Raji (cell line): Measurements from ENCODE around the gene TNF.

Experiments
- POLR2A ChIP-seq: IDR thresholded peaks from 2 replicates; pipeline ENCODE4 v1.6.1; 2011; ENCODE audit warnings: low read depth, low read length, control low read depth; ENCODE audit not compliant: insufficient read depth

Gene TNF

GRCh38 chr6:31575335-31575901 is at the start of gene TNF:
Gene TNF, plus strand, starts transcription at chr6:31575565. Its CDS starts 177 bp downstream, at chr6:31575742.
- TF ChIP-seq POLR2A = peak; percentile 98

- TF ChIP-seq POLR2A = no peak
These were observed 49.3 kb upstream of the TNF start for GRCh38 chr6:31525932-31526591.

- TF ChIP-seq POLR2A = no peak
These were observed 47.0 kb upstream of the TNF start for GRCh38 chr6:31528307-31528777.

- TF ChIP-seq POLR2A = no peak
These were observed 46.5 kb upstream of the TNF start, which contains the start of gene MCCD1 for GRCh38 chr6:31528821-31529328. Gene MCCD1, plus strand, starts transcription at chr6:31528962. Its CDS starts 53 bp downstream, at chr6:31529015.

GRCh38 chr6:31529329-31530150 is 45.8 kb upstream of the TNF start:
- TF ChIP-seq POLR2A = no peak

- TF ChIP-seq POLR2A = no peak
These were observed 44.7 kb upstream of the TNF start for GRCh38 chr6:31530659-31531058.

- no peak for TF ChIP-seq POLR2A
These were observed 44.2 kb upstream of the TNF start for GRCh38 chr6:31531162-31531561.

GRCh38 chr6:31531771-31532643 is 43.4 kb upstream of the TNF start:
- TF ChIP-seq POLR2A = no peak

GRCh38 chr6:31532644-31533454 is 42.5 kb upstream of the TNF start:
- TF ChIP-seq POLR2A = no peak

- TF ChIP-seq POLR2A = no peak
These were observed 41.9 kb upstream of the TNF start for GRCh38 chr6:31533455-31533841.

- no peak for TF ChIP-seq POLR2A
These were observed 41.4 kb upstream of the TNF start for GRCh38 chr6:31534011-31534410.

GRCh38 chr6:31534521-31535040 is 40.8 kb upstream of the TNF start:
- no peak for TF ChIP-seq POLR2A

- TF ChIP-seq POLR2A = no peak
These were observed 39.6 kb upstream of the TNF start for GRCh38 chr6:31535538-31536324.
